Uterus (tissue), 2 donors: ENCODE data around the gene TTC29.
"Not testable (repeated sequence)": the region's sequence is repeated elsewhere in the genome, so short reads cannot be mapped to it uniquely, and the experiment has no call there.

Experiments used
- CTCF ChIP-seq, 4 experiments: fragments of 200-600 bp in 2 of 4; fragments of 450-650 bp in 2 of 4; sonication (generic) in 2 of 4; IDR thresholded peaks; one replicate each; pipeline ENCODE4 v1.5.1; 2016 to 2019; ENCODE audit warnings: antibody characterized with exemption in 4 of 4, mild to moderate bottlenecking in 2 of 4, moderate library complexity in 1 of 4
- POLR2A ChIP-seq, 2 donors: fragments of 450-650 bp; IDR thresholded peaks; one replicate each; pipeline ENCODE4 v1.6.1; 2016; ENCODE audit warnings: antibody characterized with exemption in 2 of 2, mild to moderate bottlenecking in 1 of 2, moderate library complexity in 1 of 2

GRCh38 chr4:146663968-146664311 lies 281.7 kb downstream of the TTC29 start:
- not testable (repeated sequence) for TF ChIP-seq CTCF, POLR2A (IDR thresholded peaks at IDR 0.05)
